ENCODE results near the gene HERC4. TPM values are rescaled to one million over a fixed set of nuclear protein-coding genes. Genes with fewer than 3 reads are reported as not detected.

The HERC4 gene
- total and polyA plus RNA-seq, 9 of the 15 experiments (the other 6 are each of a cell fraction or from before 2014, with no cell fraction given), result 12.5 to 33.5 (median 22.8) TPM

DNA sequence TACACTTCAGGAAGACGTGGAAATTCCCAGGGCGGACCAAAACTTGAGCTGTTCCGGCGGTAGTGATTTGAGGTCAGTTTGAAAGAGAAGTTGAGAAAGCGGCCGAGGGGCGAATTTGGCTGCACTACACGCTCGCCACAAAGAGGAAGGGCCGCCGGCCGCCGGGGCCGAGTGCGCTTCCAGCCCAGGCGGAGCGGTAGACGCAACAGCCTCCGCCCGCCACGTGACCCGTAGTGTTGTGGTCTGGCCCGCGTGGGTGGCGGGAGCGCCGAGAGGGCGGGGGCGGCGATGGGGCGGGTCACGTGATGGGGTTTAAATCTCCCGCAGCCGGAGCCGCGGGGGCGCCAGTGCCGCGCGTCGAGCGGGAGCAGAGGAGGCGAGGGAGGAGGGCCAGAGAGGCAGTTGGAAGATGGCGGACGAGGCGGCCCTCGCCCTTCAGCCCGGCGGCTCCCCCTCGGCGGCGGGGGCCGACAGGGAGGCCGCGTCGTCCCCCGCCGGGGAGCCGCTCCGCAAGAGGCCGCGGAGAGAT lies 190.7 kb downstream of the HERC4 start, which contains the start of gene SIRT1 (continued):
- TF ChIP-seq RERE (CRISPR knock-in tag; IDR thresholded peaks at IDR 0.05; ENCODE audit: borderline replicate concordance), result no peak
- no peak for TF ChIP-seq DDX20 (tag; IDR thresholded peaks at IDR 0.05; ENCODE audit: low read depth)
- TF ChIP-seq XRCC5 (IDR thresholded peaks at IDR 0.05; ENCODE audit: low read depth, low read length), result no peak; the same call in 1 of the 2 replicates
- no peak for TF ChIP-seq TAF7 (tag; IDR thresholded peaks at IDR 0.05)
- TF ChIP-seq L3MBTL2 (IDR thresholded peaks at IDR 0.05), result peak; percentile 86
- peak; percentile 25; the same call in 1 of the 2 replicates for TF ChIP-seq ETV5 (CRISPR knock-in tag; IDR thresholded peaks at IDR 0.05; ENCODE audit: low read depth)
- TF ChIP-seq RCOR1 (IDR thresholded peaks at IDR 0.05; ENCODE audit: borderline replicate concordance in 1 of 2, low read depth in 2 of 2, low read length in 2 of 2), result peak; percentile 53 to 70; a peak in 2 of 4 replicates
- no peak for TF ChIP-seq SREBF2 (CRISPR knock-in tag; IDR thresholded peaks at IDR 0.05)
- TF ChIP-seq ZBTB1 (CRISPR knock-in tag; IDR thresholded peaks at IDR 0.05; ENCODE audit: borderline replicate concordance, low read depth), result peak; percentile 96
- no peak for TF ChIP-seq FOXO4 (CRISPR knock-in tag; IDR thresholded peaks at IDR 0.05)
- TF ChIP-seq ZNF311 (CRISPR knock-in tag; IDR thresholded peaks at IDR 0.05), result no peak
- TF ChIP-seq, protein P1, sequence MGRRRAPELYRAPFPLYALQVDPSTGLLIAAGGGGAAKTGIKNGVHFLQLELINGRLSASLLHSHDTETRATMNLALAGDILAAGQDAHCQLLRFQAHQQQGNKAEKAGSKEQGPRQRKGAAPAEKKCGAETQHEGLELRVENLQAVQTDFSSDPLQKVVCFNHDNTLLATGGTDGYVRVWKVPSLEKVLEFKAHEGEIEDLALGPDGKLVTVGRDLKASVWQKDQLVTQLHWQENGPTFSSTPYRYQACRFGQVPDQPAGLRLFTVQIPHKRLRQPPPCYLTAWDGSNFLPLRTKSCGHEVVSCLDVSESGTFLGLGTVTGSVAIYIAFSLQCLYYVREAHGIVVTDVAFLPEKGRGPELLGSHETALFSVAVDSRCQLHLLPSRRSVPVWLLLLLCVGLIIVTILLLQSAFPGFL (CRISPR knock-in tag; IDR thresholded peaks at IDR 0.05), result no peak
- TF ChIP-seq SIN3A (IDR thresholded peaks at IDR 0.05; ENCODE audit: borderline replicate concordance in 2 of 2, control insufficient read depth in 1 of 2, low read depth in 2 of 2, low read length in 2 of 2), result peak; percentile 92; a peak in 3 of 4 replicates
- TF ChIP-seq ELF1 (tag; IDR thresholded peaks at IDR 0.05), result peak; percentile 58
- TF ChIP-seq, protein P2, sequence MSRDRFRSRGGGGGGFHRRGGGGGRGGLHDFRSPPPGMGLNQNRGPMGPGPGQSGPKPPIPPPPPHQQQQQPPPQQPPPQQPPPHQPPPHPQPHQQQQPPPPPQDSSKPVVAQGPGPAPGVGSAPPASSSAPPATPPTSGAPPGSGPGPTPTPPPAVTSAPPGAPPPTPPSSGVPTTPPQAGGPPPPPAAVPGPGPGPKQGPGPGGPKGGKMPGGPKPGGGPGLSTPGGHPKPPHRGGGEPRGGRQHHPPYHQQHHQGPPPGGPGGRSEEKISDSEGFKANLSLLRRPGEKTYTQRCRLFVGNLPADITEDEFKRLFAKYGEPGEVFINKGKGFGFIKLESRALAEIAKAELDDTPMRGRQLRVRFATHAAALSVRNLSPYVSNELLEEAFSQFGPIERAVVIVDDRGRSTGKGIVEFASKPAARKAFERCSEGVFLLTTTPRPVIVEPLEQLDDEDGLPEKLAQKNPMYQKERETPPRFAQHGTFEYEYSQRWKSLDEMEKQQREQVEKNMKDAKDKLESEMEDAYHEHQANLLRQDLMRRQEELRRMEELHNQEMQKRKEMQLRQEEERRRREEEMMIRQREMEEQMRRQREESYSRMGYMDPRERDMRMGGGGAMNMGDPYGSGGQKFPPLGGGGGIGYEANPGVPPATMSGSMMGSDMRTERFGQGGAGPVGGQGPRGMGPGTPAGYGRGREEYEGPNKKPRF (IDR thresholded peaks at IDR 0.05; ENCODE audit: low read depth, low read length), result no peak
- no peak for TF ChIP-seq ID3 (CRISPR knock-in tag; IDR thresholded peaks at IDR 0.05)
- TF ChIP-seq ID3 (tag; IDR thresholded peaks at IDR 0.05), result no peak
